ENCODE data around the gene FSTL4. TPM values are rescaled to one million over a fixed set of nuclear protein-coding genes. Genes with fewer than 3 reads are reported as not detected.

The FSTL4 gene
- total RNA-seq, 2 experiments from 2014 or later, result not detected

GRCh38 chr5:133154274-133155075 lies 457.9 kb downstream of the FSTL4 start:
- ChIA-PET POLR2A (no interaction called here), CTCF (ENCODE audit: unreplicated experiment) (no interaction called here)
- H4K20me1 ChIP-seq (ENCODE audit: insufficient read depth, low read length), result no peaks in the 10 kb centered on the region
- no peak overlapping the region for H3K4me3 ChIP-seq (ENCODE audit: low read depth, low read length, poor library complexity, severe bottlenecking)
- TF ChIP-seq EZH2phosphoT487 (IDR thresholded peaks at IDR 0.05; ENCODE audit: borderline replicate concordance, low read depth, low read length) (no peak), CTCF (conservative IDR thresholded peaks at IDR 0.05; ENCODE audit: low read length) (no peak)
- H3K36me3 ChIP-seq (ENCODE audit: insufficient read depth, low read length), result no peaks in the 10 kb centered on the region
- intact Hi-C loops (cut with micrococcal nuclease; ENCODE audit: unreplicated experiment), result no loop called here
- H2AFZ ChIP-seq (ENCODE audit: low read length), result no peak overlapping the region
- H3K79me2 ChIP-seq (ENCODE audit: insufficient read depth, low read depth, low read length), result no peaks in the 10 kb centered on the region
- H3K9me3 ChIP-seq (ENCODE audit: low read length), result no peaks in the 10 kb centered on the region
- H3K9me2 ChIP-seq (ENCODE audit: insufficient read depth, low read length), result no peaks in the 10 kb centered on the region
- no peak overlapping the region for H3K4me2 ChIP-seq (ENCODE audit: low read length)
- BruUV-seq (replicated peaks), result no TSS peak
- H3K27ac ChIP-seq (ENCODE audit: low read depth, low read length, poor library complexity, severe bottlenecking), result no peak overlapping the region
- no peaks in the 10 kb centered on the region for H3K4me1 ChIP-seq (ENCODE audit: insufficient read depth, low read length, poor library complexity, severe bottlenecking)
- DNase-seq (ENCODE audit: low spot score), result no peak

- no peak for DNase-seq (ENCODE audit: low spot score)
- ChIA-PET POLR2A (interaction anchor here (0.6 to 1.2 kb wide), 2 partner anchors 19 to 27 kb away, joined by 3 to 4 read pairs; no protein-coding TSS in a partner anchor), CTCF (ENCODE audit: unreplicated experiment) (no interaction called here)
- Histone ChIP-seq H3K79me2 (ENCODE audit: insufficient read depth, low read depth, low read length) (no peaks in the 10 kb centered on the region), H3K4me1 (ENCODE audit: insufficient read depth, low read length, poor library complexity, severe bottlenecking) (no peaks in the 10 kb centered on the region), H3K27ac (ENCODE audit: low read depth, low read length, poor library complexity, severe bottlenecking) (no peak overlapping the region), H3K4me3 (ENCODE audit: low read depth, low read length, poor library complexity, severe bottlenecking) (no peak overlapping the region), H3K36me3 (ENCODE audit: insufficient read depth, low read length) (no peaks in the 10 kb centered on the region), H3K9me3 (ENCODE audit: low read length) (no peaks in the 10 kb centered on the region), H4K20me1 (ENCODE audit: insufficient read depth, low read length) (no peaks in the 10 kb centered on the region), H3K9me2 (ENCODE audit: insufficient read depth, low read length) (no peaks in the 10 kb centered on the region), H3K4me2 (ENCODE audit: low read length) (no peak overlapping the region), H2AFZ (ENCODE audit: low read length) (no peak overlapping the region)
- BruUV-seq (replicated peaks), result no TSS peak
- intact Hi-C loops (cut with micrococcal nuclease; ENCODE audit: unreplicated experiment), result no loop called here
- TF ChIP-seq CTCF (conservative IDR thresholded peaks at IDR 0.05; ENCODE audit: low read length) (no peak), EZH2phosphoT487 (IDR thresholded peaks at IDR 0.05; ENCODE audit: borderline replicate concordance, low read depth, low read length) (no peak)
Observed at GRCh38 chr5:133150909-133151544, 461.3 kb downstream of the FSTL4 start.

GRCh38 chr5:133149345-133149744 lies 463.0 kb downstream of the FSTL4 start:
- Histone ChIP-seq H3K79me2 (ENCODE audit: insufficient read depth, low read depth, low read length) (no peaks in the 10 kb centered on the region), H2AFZ (ENCODE audit: low read length) (no peak overlapping the region), H3K4me2 (ENCODE audit: low read length) (no peak overlapping the region), H3K27ac (ENCODE audit: low read depth, low read length, poor library complexity, severe bottlenecking) (no peak overlapping the region), H3K36me3 (ENCODE audit: insufficient read depth, low read length) (no peaks in the 10 kb centered on the region), H3K9me3 (ENCODE audit: low read length) (no peaks in the 10 kb centered on the region), H3K4me3 (ENCODE audit: low read depth, low read length, poor library complexity, severe bottlenecking) (no peak overlapping the region), H3K9me2 (ENCODE audit: insufficient read depth, low read length) (no peaks in the 10 kb centered on the region), H4K20me1 (ENCODE audit: insufficient read depth, low read length) (no peaks in the 10 kb centered on the region), H3K4me1 (ENCODE audit: insufficient read depth, low read length, poor library complexity, severe bottlenecking) (no peaks in the 10 kb centered on the region)
- DNase-seq (ENCODE audit: low spot score), result no peak
- no TSS peak for BruUV-seq (replicated peaks)
- ChIA-PET CTCF (ENCODE audit: unreplicated experiment) (no interaction called here), POLR2A (no interaction called here)
- intact Hi-C loops (cut with micrococcal nuclease; ENCODE audit: unreplicated experiment), result no loop called here
- TF ChIP-seq EZH2phosphoT487 (IDR thresholded peaks at IDR 0.05; ENCODE audit: borderline replicate concordance, low read depth, low read length) (no peak), CTCF (conservative IDR thresholded peaks at IDR 0.05; ENCODE audit: low read length) (no peak)
